Activated CD4-positive, alpha-beta T cell treated with anti-CD3 and anti-CD28 coated beads for 1 hour (primary cell): ENCODE data around the gene EBF3.

Source experiments
- DNase-seq: peaks from one replicate; pipeline ENCODE4 v3.0.0-alpha.2; 2020

EBF3 gene

DNA sequence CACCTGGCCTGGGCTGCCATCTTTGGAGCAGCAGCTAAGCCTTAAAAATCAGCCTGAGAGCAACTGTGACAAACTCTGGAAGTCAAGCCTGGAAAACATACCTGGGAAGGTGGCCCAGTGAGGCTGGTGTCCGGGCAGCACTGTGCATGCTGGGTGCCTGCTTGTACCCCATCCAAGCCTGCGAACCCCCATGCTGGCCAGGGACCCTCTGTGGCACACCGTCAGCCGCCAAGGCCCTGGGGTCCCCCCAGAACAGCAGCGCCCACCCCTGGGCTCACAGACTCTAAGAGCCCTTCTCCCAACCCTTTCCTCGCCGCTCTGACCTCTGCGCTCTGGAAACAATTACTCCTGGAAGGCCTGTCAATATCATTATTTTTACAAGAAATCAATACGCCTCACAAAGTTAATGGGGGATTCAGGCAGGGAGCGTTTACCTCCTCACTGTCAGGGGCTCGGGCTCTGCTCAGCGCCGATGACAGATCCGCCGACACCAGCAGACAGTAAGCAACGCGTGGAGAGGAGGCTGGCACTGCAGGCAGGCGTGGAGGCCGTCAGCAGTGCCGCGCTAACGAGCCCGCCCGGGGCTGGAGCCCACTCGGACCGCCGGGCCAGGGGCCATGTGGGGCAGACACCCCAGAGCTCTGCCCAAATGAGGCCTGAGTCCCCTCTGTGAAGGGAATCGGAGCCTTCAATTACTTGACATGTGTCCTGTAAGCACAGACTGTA lies 54.4 kb downstream of the EBF3 start:
- DNase-seq = no peak

DNA sequence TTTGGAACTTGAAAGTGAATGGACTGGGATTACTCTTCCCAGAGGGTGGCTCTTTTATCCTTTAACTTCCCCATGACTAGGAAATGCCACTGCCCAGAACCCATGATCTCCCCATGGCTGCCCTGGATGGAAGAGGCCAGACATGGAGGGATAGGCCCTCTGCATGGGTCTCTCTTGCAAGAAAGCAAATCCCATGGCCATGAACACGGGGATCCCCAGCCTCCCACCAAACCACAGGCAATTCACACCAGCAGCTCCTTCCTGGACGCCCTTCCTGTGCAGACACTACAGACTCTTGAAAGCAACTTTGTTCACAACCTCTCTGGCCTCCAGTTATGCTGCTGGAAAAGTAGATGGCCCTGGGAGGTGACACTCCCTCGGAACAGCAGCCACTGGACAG lies 55.0 kb downstream of the EBF3 start:
- DNase-seq = no peak

DNA sequence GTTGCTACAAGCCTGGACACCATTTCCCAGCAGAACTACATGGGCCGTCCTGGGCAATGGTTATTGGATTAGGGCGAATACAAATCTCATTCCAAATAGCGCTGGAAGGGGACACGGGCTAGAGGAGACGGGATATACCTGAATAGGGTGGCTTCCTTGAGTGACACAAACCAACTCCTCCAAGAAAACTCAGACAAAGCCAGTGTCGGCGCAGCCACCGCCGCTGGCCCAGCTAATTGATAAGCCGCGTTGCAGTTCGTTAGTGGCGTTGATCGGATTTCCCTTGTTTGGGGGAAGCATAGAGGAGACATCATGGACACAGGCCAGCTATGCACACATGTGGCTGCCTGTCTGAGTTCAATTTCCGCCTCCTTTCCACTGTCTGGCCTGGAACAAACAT lies 55.7 kb downstream of the EBF3 start:
- no peak for DNase-seq

DNA sequence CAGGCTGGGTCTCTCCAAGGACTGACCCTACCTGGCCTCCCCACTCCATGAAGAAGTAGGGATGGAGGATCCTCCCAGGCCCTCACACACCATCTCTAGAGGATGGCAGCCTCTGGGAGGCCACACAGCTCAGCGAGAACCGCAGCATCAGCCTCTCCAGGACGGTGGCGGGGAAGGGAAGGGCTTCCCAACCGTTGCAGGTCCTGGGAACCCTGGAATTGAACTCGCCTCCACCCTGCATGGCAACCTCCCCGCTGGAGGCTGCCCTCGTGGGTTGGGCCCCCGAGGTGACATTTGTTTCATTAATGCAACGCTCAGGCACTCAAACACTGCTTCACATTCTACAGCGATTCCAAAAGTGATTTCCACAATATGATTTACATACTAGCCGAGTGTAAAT lies 58.5 kb downstream of the EBF3 start:
- DNase-seq = no peak

DNA sequence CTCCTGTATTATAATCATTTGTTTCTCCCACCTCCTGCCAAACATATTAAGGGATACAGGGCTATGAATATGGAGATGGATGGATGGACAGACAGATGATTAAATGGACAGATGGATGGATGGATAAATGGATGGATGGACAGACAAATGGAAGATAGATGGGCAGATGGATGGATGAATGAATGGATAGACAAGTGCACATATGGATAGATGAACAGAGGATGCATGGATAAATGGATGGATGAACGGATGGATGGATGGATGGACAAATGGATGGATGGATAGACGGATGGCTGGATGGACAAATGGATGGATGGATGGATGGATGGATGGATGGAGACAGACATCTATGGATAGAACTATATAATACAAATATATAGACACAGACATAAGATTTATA lies 59.8 kb downstream of the EBF3 start:
- DNase-seq = no peak

DNA sequence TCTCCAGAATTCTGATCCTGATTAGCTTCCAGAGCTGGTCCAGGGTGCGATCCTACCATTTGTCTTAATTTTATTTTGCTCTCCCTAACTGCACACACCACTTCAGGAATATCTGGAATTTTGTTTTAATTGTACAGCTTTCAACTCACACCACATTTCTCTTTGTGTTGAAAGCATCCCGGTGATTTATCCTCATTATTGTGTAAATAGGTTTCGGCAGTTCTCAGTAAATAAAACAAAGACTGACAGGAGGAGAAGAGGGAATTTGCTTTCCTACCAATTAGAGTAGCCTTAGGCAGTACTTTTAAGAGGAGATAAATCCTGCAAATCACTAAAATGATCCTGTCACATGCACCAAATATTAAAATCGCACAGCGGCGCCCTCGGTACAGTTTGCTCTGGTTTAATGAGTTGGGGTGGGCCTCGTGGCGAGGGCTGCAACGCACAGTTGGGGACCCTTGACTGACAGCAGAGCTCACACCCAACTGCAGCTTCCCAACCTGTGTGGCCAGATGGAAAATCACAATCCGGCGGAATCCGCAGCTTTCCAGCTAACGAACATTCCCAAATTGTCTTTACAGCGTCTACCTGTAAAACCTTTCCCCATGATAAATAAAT lies 62.6 kb downstream of the EBF3 start:
- no peak for DNase-seq

DNA sequence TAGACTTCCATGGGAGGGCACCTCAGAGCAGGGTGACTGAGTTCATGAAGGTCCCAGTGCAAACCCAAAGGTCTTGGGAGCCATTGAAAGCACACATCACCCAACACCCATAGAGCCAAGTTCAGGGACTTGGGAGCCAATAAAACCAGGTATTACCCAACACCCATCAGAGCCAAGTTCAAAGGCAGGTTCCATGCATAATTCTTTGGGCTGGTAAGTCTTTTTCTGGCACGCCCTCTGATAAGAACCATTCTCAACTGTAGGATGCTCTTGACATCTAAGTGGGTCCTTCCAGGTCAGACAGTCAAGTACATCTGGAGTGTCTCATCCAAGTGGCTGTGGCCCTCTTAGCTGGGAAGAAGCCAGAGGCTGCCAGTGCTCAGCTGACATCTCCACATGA lies 63.2 kb downstream of the EBF3 start:
- DNase-seq = no peak

DNA sequence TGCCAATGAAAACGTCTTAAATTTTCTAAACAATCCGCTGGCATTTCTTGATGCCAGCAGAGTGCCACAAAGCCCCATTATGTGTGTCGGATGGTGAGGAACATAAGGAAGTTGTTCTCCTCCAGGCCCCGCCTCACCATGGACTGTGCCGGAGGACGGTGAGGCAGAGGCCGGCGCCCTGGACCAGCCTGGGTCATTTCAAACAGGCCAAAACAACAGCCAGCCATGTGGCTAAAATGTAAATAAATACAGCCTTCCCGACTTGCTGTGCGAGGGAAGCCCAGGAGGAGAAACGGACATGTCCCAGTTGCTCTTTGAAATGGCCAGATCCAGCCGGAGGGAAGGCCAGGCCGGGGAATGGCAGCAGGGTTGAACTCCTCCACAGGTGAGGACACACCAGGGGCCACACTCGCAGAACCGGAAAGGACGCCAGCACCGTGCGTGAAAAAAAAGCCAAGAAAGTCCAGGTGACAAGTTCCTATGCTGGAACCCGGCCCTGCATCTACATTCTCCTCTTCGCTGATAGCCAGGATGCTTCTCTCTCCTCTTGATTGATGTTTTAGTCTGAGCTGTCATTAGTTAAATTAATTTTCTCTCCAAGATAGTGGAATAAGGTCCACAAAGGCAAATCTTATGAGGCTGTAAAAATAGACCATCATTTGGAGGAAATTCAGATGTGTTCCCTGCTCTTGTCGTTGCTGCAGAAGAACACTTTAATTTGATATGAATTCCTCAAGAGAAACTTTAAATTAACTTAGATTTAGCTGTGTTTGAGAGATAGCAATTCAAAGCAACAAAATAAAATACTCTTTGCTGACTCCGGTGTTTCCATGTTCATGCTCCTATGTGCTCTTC lies 64.6 kb downstream of the EBF3 start:
- no peak for DNase-seq

DNA sequence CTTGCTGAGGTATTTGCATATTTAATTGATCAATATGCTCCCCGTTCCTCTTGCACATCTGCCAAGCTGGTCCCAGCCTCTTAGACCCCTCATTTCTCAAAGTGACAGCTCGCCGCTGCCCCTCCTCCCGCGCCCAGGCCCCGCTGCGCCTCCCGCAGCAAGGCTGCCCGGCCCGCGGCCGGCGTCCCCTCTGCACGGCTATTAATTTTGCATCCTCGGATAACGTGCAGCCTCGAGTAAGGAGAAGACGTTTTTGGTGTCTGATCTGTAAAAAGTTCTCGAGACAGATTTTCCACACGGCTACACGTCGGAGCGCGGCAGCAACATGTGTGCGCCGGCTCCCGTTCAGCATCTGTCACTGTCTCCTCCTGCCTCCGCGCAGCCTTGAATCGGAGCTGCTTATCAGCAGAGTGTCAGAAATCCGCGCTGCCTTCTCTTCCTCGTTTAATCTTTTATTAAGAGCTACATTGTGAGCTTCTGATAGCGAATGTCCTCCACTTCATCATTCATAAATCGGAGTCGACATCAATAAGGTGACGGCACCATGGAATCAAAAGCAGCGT lies 65.3 kb downstream of the EBF3 start:
- no peak for DNase-seq

DNA sequence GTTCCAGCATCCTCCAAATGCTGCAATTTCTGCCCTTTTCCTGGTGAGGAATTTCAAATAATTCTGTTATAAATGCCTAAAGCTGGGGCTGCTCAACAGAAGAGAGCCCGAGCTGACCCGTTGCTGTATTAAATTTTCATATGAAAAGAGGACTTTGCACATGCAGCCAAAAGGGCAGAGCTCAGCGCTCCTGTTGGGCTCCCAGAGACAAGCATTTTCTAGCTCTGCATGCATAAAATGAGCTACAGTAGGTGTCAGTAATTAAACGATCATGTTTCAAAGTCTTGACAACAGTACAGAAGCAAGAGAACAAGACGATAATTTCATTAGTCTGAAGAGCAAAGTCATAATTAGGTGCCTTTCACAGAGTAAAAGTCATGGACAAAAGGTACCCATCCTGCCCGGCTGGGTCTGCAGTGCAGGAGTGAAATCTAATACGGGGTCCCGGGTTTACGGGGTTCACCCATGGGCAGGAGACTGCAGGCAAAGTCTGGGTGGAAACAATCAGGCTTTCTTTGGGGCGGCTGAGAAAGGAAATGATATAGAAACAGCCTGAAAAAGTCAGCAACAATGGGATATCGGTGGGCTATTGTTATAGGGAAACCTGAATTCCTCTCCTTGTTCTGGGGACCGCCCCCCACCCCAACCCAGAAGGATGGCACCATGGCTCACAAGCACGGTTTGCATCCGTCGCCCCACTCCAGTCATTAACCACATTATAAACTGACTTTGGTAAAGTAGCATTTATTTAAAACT lies 66.0 kb downstream of the EBF3 start:
- no peak for DNase-seq

DNA sequence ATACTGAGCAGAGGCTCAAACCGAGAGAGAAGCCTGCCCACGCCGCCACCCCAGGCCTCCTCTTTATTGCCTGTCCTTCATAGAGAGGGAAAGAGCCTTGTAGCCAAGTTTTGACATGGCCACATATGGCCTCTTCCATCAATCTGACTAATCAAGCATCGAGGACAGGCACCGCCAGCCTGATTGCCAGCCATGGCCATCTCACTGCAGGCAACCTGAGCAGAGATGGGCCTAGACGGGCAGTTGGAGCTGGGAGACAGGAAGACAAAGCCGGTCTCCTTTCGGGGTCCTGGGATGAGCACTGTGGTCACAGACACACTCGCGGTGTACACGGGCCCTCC lies 67.2 kb downstream of the EBF3 start:
- no peak for DNase-seq

DNA sequence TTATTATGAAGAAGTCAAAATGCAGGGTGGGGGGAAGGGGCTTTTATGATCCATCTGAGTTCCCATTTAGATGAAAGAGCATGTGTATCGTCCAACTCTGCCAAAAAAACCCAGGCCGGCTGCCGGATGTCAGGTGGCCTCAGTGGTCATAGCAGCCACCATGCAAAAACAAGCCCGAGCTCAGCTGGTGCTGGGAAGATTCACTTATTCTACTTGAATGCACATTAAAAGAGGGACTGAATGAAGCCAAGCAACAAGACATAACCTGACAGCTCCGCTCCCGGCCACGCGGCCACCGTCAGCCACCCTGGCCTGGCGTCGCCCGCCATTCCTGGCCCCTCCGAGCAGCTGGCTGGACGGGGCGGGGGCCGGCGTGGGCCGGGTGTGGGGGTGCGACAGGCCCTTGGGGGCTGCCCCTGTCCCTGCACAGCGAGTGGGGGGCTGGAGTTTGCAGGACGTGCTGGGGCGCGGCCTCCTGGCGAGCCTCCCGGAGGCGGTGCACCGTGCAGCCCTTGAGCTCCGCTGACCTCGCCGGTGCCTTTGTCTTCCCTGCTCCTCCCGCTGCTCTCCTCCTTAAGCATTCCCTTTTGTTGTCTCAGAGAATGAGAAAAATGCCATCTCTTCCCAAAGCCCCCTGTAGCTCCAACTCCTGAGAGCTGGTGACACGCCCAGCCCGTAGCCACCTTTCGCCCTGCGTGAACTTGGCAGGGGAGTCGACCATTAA lies 67.8 kb downstream of the EBF3 start:
- DNase-seq = no peak

DNA sequence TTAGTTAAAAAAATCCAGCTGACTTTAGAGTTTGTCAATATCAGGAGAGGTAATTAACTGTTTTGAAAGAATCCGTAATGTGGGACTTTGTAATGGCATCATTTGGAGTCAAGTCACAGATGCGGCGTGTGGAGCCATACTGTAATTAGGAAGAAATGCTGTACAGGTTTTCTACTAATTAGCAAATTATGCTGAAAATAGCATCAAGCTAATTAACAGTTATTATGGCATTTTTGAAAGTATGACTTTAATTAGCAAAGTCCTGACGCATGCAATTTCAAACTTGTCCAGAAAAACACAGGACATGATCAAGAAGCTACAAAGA lies 68.3 kb downstream of the EBF3 start:
- DNase-seq = no peak

DNA sequence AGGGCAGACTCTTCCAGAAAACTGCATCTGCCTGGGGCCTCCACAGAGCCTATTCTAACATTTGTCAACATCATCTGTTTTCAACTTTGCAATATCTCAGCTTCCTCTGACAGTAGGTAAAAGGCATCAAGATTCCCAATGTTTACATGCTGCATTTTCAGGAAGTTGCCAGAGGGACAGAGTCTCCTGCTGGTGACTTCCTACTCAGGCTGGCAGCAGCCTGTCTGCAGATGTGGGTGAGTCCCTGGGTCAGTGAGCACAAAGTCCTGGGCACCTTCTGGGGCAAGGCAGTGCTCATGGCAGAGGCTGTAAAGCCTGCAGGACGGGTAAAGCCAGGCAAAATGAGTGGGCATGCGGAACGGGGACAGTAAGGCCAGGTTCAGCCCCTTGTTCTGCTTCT lies 69.4 kb downstream of the EBF3 start:
- DNase-seq = no peak

DNA sequence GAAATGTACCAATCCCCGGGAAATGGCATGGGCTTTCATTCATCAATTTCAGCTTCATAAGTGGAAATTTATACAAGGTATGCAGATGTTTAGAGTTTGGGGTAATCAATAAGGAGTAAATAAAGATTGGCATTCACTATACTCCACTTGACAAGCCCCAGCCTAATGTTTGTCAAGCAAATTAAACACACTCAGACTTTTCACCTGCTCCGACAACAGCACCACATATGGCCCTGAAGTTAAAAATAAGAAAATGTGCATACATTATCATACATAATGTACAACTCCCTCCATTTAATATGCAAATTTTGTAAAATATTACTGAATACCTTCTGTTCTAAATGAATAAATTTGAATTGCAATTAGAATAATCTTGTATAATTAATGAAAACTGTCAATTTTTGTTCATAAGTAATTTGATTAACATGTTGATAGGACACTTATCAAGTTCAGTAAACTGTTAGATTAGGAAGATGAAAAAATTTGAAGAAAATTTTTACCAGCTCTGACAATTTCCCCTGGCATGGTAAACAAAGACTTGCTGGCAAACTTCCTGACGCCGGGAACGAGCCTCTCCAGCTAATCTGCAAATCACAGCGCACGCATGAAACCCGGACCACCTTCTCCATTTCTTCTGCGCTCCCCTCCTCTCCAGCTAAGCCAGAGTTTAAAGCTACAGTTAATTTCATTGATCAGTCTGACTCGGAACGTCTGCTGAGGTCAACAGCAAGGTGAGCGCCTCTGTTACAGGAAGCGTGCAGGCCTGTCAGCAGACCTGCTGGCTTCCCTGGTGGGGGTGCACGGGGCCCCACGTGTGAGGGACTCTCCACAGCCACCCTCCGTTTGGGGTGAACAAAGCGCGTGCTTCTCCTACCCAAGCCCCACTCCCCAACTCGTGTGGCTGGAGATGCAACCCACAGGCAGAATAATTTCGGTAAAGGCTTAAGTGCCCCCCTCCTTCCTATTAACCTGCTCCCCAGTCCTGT lies 70.7 kb downstream of the EBF3 start:
- no peak for DNase-seq

DNA sequence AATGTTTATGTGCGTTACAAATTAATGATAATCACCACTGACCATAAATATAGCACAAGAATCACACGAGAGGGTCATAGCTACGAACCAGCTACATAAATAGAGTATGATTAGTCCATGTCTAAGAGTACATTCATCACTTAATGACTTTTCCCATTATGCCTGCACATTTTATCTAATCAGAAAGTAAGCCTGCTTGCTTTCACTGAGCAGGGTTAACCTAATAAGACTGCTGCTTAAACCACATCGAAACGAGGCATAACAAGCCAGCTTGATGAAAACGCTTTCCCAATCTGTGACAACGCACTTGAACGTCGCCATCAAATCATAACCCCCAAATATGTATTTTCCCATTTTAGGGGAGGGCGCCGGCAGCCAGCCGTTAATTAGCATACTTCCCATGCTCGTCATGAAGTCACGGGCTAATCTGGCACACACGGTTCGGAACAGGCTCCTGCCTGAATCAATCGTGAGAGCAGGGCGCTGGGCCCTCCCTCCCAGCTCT lies 71.5 kb downstream of the EBF3 start:
- no peak for DNase-seq

DNA sequence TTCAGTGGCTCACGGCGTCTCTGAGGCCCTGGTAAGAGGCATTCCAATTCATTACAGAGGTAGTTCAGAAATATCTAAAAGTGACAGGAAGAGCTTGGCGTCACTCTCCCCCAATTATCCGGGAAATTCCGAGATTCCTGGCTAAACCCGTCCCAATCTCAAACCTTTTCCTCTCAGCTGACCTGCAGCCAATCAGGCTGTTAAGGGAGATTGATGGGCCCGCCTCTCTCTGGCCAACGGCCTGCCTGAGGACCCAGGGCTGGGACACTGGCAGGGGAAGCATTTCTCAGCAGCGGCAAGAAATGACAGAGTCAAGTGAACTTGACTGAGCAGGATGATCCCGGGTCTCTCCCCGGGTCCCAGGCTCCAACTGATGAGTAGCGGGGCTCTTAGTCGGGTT lies 72.3 kb downstream of the EBF3 start:
- DNase-seq = no peak

DNA sequence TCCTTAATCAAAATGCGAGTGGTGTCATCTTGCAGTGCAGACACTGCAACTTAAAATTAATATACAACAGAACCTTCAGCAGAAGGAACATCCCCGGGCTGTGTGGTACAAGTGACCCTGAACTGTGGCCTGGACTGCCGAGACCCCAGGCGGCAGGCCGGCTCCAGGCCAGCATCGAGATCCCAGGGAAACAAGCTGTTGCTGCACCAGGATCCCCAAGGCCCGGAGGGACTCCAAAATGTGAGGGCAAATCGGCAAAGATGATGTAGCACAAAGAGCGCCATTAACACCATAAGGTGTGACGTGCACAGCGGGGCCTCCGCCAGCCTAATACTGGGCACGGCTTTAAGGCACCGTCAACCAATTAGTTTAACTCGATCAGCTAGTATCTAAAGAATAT lies 73.9 kb downstream of the EBF3 start:
- DNase-seq = no peak

DNA sequence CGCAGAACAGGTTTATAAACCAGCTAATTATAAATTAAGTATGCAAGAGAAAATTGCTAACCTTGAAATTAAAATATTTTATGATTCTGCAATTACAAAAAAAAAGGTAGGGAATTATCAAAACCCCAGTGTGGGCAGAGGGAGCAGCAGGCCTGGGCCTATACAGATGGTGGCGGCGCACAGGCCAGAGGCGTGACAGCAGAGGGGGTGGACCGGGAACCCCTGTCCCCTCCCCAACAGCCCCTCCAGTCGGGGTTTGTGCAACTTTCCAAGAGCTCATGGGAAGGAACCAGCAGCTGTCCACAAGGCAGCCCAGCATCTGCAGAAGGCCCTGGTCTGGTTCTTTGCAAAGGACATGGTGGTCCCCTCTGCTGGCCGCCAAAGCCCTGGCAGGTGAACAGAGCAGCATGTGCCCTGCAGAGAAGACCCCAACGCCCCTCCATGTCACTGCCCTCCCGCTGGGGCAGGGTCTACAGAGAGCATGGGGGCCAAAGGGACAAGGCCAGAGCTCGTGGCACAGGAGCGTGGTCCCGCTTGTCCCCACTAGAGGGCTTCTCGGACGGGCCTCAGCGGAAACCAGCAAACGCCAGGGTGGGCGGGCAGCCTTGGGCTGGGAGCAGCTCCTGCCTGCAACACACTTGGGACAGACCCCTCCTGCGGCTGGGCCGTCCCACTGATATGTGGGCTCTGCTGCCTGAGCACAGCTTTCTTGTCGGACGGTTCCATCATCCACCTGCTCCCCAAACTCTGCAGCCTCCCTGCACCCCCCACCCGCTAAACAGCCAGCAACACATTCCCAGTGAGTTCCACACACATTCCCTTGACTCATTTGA lies 75.1 kb downstream of the EBF3 start:
- DNase-seq = no peak
